Ishikawa (cell line): ENCODE measurements around the gene RGS7.

Source experiments
- CEBPB ChIP-seq: IDR thresholded peaks from 2 replicates; pipeline ENCODE4 v1.6.1; 2012
- CREB1 ChIP-seq: IDR thresholded peaks from 2 replicates; pipeline ENCODE4 v1.6.1; 2012; ENCODE audit warnings: low read depth
- EGR1 ChIP-seq: IDR thresholded peaks from 2 replicates; pipeline ENCODE4 v1.6.1; 2012
- EP300 ChIP-seq: IDR thresholded peaks from 2 replicates; pipeline ENCODE4 v1.6.1; 2012; ENCODE audit warnings: borderline replicate concordance
- FOXM1 ChIP-seq: IDR thresholded peaks from 2 replicates; pipeline ENCODE4 v1.6.1; 2012; ENCODE audit warnings: low read depth, borderline replicate concordance
- MAX ChIP-seq: IDR thresholded peaks from 2 replicates; pipeline ENCODE4 v1.6.1; 2012
- NFIC ChIP-seq: IDR thresholded peaks from 2 replicates; pipeline ENCODE4 v1.6.1; 2012
- RAD21 ChIP-seq: IDR thresholded peaks from 2 replicates; pipeline ENCODE4 v1.6.1; 2012; ENCODE audit warnings: low read depth
- REST ChIP-seq: IDR thresholded peaks from 2 replicates; pipeline ENCODE4 v1.6.1; 2012; ENCODE audit warnings: low read depth, mild to moderate bottlenecking
- TAF1 ChIP-seq: IDR thresholded peaks from 2 replicates; pipeline ENCODE4 v1.6.1; 2012; ENCODE audit warnings: low read depth, mild to moderate bottlenecking
- TCF12 ChIP-seq: IDR thresholded peaks from 2 replicates; pipeline ENCODE4 v1.6.1; 2012; ENCODE audit warnings: low read depth
- TEAD4 ChIP-seq: IDR thresholded peaks from 2 replicates; pipeline ENCODE4 v1.6.1; 2012
- USF1 ChIP-seq: IDR thresholded peaks from 2 replicates; pipeline ENCODE4 v1.6.1; 2012
- YY1 ChIP-seq: IDR thresholded peaks from 2 replicates; pipeline ENCODE4 v1.6.1; 2012; ENCODE audit warnings: low read depth
- ZBTB7A ChIP-seq: IDR thresholded peaks from 2 replicates; pipeline ENCODE4 v1.6.1; 2012; ENCODE audit warnings: low read depth

RGS7 gene

GRCh38 chr1:241020851-241021697 lies 335.9 kb downstream of the RGS7 start:
- TF ChIP-seq ZBTB7A = no peak

- no peak for TF ChIP-seq TCF12
- TF ChIP-seq FOXM1 = no peak
- no peak for TF ChIP-seq ZBTB7A
- no peak for TF ChIP-seq TEAD4
- no peak for TF ChIP-seq MAX
- TF ChIP-seq REST = no peak
- TF ChIP-seq YY1 = no peak
- no peak for TF ChIP-seq EP300
- TF ChIP-seq CEBPB = no peak
- TF ChIP-seq NFIC = no peak
- no peak for TF ChIP-seq TAF1
Observed at GRCh38 chr1:241012708-241013340, 344.2 kb downstream of the RGS7 start.

- TF ChIP-seq EP300 = no peak
- TF ChIP-seq FOXM1 = no peak
Observed at GRCh38 chr1:241007668-241008067, 349.3 kb downstream of the RGS7 start.

GRCh38 chr1:240999826-241000225 lies 357.2 kb downstream of the RGS7 start:
- no peak for TF ChIP-seq REST
- no peak for TF ChIP-seq TCF12
- no peak for TF ChIP-seq USF1
- no peak for TF ChIP-seq YY1
- TF ChIP-seq EGR1 = no peak
- no peak for TF ChIP-seq CEBPB
- TF ChIP-seq NFIC = no peak
- TF ChIP-seq RAD21 = no peak
- TF ChIP-seq FOXM1 = no peak
- no peak for TF ChIP-seq TEAD4
- TF ChIP-seq EP300 = no peak
- no peak for TF ChIP-seq CREB1
- no peak for TF ChIP-seq ZBTB7A
- no peak for TF ChIP-seq MAX
- no peak for TF ChIP-seq TAF1

- TF ChIP-seq EGR1 = no peak
- no peak for TF ChIP-seq MAX
- no peak for TF ChIP-seq RAD21
- TF ChIP-seq EP300 = no peak
- no peak for TF ChIP-seq TAF1
- TF ChIP-seq FOXM1 = no peak
- TF ChIP-seq CEBPB = no peak
- no peak for TF ChIP-seq ZBTB7A
- TF ChIP-seq TEAD4 = no peak
- no peak for TF ChIP-seq CREB1
- TF ChIP-seq TCF12 = no peak
- no peak for TF ChIP-seq USF1
- TF ChIP-seq YY1 = no peak
- TF ChIP-seq NFIC = no peak
- TF ChIP-seq REST = no peak
Observed at GRCh38 chr1:240998441-240999015, 358.5 kb downstream of the RGS7 start.
